Measurements from ENCODE around the gene TMEM8B.
"Not testable (repeated sequence)": the region's sequence is repeated elsewhere in the genome, so short reads cannot be mapped to it uniquely, and the experiment has no call there.

Gene TMEM8B

DNA sequence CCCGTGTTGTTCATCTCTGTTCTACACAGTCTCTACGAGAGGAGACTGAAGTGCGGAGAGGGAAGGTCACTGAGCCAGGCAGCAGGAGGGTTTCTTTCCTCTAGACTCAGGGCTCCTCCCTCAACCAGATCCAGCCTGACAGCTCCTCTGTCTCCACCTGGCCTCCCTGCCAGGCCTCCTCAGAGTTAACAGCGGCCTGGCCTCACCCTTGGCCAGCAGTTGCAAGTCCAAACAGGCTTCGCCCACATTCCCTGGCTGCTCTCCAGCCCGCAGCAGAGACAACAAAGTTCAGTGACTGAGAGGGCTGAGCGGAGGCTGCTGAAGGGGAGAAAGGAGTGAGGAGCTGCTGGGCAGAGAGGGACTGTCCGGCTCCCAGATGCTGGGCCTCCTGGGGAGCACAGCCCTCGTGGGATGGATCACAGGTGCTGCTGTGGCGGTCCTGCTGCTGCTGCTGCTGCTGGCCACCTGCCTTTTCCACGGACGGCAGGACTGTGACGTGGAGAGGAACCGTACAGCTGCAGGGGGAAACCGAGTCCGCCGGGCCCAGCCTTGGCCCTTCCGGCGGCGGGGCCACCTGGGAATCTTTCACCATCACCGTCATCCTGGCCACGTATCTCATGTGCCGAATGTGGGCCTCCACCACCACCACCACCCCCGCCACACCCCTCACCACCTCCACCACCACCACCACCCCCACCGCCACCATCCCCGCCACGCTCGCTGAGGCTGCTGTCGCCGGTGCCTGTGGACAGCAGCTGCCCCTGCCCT lies 77.1 kb downstream of the TMEM8B start, which contains the start of gene HRCT1:
Gene HRCT1 (plus strand): TSS at position 291 of the 768 bp plus-strand sequence. CDS start 86 bp downstream, at position 377.
- DNase-seq (ENCODE audit: low read depth in 3 of 3, low spot score in 1 of 3), result no peak

DNA sequence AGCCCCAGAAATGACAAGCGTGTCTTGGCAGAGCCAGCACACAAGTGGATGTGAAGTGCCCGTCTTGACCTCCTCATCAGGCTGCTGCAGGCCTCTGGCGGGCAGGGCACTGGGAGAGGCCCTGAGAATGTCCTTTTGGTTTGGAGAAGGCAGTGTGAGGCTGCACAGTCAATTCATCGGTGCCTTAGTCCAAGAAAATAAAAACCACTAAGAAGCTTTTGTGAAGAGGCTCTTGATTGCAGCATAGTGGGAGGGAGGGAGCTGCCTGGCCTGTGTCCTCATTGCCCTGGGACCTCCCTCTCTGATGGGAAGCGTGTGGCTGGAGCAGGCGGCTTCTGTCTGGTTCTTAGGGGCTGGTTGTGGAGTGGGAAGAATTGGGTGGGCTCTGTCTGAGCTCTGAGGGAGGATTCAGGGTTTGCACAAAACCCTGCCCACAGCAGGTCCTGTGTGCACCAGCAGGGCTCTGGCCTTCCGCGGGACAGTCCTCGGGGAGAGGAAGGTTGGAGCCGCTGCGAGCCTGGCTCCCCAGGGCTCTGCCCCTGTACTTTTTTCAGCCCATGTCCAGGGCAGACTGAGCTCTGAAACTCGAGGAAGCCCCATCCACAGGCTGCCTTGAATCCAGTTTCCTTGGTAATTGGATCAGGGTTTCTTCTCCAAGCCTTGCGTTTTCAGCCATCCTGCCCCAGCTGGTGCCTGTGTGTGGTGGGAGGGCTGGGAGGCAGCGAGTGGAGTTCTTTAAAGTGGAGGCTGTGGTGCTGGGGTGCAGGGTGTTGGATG lies 78.1 kb downstream of the TMEM8B start:
- no peak for DNase-seq (ENCODE audit: low read depth in 3 of 3, low spot score in 1 of 3)

DNA sequence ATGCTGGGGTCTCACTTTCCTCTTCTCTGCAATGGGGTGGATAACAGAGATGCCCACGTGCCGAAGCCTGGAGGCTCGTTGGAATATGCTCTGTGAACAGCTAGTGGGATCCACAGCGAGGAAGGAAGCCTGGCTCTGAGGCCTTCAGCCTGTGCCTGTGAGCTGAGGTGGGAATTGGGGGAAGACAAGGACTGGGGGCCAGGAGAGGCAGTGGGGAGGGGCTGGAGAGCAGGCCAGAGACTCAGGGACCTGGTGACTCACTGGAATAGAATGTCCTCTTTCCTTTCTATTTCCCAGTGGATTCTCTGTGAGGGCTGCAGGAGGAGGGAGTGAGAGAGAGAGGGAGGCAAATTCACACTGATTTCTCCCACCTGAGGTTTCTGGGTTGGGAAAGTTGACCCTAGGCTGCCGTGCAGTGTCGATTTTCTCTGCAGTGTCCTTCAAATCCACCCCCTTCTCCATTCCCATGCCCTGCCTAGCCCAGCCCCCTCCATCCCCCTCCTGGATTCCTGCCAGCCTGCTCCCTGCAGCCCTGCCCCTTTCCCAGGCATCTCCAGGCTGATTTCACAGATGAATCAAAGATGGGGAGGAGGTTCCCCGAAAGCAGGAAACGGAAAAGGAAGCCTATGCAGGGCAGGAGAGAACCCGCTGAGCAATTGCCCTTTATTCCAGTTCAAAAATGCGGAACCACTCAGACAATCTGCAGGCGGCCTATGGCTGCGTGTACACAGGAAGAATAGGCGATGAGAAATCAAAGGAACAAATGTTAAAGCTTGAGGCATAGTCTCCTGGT lies 78.9 kb downstream of the TMEM8B start:
- no peak for DNase-seq (ENCODE audit: low read depth in 3 of 3, low spot score in 1 of 3)

DNA sequence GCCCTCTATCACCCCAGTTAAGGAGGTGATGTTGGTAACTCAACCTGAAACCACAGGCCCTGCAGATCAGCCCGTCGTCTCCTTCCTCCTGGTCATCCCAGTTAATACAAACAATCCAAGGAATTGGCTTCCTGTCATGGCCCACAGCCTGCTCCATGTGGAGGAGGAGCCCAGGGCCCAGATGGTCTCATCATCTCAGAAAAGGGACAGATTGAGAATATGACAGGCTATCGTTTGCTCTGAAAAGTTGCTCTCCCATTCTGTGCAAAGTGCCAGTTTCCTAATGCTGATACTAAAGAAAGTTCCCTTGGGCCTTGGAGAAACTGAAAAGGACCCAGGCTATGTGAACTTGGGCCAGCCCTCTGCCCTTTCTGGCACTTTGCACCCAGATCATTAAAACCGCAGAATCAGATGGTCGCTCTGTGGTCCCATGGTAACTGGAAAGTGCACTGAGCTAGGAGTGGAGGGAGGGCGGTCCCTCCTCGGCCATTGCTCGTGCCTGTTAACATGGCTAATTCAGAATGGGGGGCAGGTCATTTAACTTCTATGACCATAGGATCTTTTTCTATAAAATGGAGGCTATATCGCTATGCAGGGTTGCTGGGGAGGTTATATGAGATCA lies 79.6 kb downstream of the TMEM8B start:
- DNase-seq (ENCODE audit: low read depth in 3 of 3, low spot score in 1 of 3), result no peak

DNA sequence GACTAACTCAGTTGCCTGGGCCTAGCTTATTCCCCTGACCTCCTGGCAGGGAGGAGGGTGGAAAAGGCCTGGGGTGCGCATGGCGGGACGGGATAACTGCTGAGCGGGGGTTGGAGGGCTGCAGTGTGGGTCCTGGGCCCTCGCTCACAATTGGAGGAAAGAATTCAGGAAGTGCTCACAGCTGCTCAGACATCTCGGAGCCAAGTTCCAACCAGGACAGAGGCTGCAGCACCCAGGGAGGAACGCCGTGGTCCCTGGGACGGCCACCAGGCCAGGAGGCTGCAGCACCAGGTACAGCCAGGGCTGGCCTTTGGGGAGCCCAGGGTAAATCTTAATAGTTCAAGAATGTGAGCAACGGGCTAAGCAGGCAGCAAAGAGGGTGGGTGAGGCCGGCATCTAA lies 80.2 kb downstream of the TMEM8B start, which contains the start of gene SPAAR:
Gene SPAAR (plus strand): TSS at position 217 of the 400 bp plus-strand sequence. CDS start 974 bp downstream, outside the sequence.
- no peak for DNase-seq (ENCODE audit: low read depth in 3 of 3, low spot score in 1 of 3)

DNA sequence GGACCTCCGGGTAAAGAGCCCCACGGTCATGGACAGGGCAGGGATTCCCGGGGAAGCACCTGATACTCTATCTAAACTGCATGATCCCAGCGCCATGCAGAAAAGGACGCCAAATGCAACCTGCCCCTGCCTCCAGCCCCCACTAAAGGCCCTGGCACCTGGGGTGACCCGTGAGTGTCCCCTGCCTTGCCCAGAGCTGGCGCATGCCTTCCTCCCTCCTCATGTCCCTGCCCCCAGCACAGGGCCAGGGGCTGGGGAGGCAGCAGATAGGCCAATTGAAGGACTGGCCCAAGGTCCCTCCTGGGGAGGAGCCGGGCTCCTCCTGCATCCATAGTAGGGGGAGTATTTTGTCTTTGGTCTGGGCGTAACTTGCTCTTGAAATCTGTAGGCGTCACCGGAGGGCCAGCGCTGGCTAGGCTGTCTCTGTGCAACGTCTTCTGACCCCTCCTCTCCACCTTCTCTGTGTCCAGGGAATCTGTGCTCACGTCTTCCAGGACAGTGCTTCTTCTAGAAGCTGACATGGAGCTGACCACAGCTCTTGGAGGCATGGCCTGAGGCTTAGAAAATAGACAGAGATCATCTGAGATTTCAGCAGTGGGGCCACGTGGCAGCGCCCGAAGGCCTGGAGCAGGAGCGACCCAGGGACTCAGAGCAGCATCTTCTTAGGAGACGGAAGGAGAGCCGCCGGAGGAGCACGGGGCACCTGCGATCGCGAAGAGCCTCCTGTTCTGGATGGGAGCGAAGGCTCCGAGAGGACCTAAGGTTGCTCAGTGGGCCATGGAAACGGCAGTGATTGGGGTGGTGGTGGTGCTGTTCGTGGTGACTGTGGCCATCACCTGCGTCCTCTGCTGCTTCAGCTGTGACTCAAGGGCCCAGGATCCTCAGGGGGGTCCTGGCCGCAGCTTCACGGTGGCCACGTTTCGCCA lies 80.9 kb downstream of the TMEM8B start:
- DNase-seq (ENCODE audit: low read depth in 3 of 3, low spot score in 1 of 3), result no peak

DNA sequence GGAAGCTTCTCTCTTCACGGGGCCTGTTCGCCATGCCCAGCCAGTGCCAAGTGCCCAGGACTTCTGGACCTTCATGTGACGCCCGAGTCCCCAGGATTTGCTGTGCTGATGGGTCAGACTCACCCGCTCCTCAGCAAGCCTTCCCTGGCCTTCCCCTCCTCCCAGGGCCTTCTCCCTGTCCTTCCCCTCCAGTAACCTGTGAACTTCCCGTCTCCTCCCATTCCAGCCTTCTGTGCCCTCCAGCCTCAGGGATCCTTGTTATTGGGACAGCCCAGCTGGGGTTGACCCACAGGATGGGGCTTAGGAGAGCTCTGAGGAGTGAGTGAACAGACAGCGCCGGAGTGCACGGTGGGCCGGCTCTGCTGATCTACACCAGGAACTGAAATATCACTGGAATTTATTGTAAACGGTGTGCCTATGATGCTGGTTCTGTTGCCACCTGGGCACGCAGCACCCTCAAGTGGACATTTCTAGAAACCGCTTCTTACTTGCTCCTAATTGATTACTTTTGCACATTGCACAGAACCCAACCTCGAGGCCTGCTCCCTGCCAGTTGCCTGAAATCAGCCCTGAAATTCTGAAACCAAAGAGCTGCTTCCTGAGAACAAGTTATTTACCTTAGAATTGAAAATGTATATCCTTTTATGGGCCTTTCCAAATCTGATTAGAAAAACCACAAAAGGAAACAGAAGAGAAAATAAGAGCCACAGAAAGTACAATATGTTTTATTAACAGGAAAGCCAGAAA lies 81.8 kb downstream of the TMEM8B start:
- no peak for DNase-seq (ENCODE audit: low read depth in 3 of 3, low spot score in 1 of 3)

DNA sequence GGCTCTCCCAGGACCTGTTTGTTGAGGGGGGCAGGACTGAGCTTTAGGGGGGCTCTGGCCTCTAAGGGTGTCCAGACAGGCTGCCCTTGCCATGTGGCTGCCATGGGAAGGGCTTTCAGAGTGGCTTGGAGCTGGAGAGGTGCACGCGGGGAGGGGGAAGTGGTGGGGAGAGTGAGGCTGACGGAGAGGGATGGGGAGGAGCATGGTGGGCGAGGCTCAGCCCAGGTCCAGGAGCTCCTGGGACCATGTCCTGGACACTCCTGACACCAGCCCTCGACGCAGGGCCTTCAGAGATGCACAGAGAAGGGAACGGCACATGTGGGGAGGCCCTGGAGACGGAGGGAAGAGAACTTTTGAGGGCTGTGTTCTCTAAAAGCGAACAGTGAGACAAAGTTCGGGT lies 82.7 kb downstream of the TMEM8B start:
- no peak for DNase-seq (ENCODE audit: low read depth in 3 of 3, low spot score in 1 of 3)

DNA sequence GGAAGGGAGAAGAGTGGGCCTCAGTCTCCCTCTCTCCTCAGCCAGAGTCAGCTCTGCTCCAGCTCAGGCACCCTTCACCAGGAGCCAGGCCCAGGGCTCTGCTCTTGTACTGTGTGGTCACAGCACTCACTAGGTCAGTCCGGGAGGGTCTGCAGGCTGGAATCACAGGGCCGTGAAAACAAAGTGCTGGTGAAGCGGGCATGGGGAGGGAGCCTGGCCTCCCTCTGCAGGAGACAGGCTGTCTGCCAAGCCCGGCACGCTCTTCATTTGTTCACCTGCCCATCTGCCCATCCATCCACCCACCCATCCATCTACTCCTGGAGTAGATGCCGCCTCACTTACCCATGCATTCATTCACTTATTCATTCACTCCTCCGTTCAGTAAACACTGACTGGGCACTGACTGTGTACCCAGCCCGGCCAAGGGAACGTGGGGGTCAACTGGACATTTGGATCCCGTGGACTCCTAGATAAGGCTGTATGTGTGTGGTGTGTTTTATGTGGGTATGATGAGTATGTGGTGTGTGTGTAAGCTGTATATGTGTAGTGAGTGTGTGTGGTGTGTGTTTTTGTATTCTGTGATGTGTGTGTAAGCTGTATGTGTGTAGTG lies 83.9 kb downstream of the TMEM8B start:
- no peak for DNase-seq (ENCODE audit: low read depth in 3 of 3, low spot score in 1 of 3)

DNA sequence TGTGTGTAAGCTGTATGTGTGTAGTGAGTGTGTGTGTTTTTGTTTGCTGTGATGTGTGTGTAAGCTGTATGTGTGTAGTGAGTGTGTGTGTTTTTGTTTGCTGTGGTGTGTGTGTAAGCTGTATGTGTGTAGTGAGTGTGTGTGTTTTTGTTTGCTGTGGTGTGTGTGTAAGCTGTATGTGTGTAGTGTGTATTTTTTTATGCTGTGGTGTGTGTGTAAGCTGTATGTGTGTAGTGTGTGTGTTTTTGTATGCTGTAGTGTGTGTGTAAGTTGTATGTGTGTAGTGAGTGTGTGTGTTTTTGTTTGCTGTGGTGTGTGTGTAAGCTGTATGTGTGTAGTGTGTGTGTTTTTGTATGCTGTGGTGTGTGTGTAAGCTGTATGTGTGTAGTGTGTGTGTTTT lies 84.4 kb downstream of the TMEM8B start:
- not testable (repeated sequence) for DNase-seq (ENCODE audit: low read depth in 3 of 3, low spot score in 1 of 3)

DNA sequence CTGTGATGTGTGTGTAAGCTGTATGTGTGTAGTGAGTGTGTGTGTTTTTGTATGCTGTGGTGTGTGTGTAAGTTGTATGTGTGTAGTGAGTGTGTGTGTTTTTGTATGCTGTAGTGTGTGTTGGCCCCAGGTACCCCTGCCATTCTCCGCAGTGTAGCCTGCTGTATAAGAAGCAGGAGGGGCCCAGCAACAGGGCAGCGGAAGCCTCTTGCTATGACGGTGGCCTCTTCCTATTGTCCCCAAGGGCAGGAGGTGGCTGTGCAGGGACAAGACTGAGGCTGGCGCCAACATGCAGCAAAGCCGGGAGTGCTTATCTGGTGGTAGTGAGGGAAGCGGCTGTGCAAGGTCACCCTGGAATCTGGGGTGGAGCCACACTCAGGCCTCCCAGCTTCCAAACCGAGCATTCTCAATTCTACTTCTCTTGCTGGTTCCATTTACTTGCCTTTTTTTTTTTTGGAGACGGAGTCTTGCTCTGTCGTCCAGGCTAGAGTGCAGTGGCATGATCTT lies 85.3 kb downstream of the TMEM8B start:
- DNase-seq (ENCODE audit: low read depth in 3 of 3, low spot score in 1 of 3), result no peak
